NCI-H2196 (cell line): Measurements from ENCODE around the gene PGA4.

Experiments
- DNase-seq: peaks from one replicate; lab custom pipeline; 2025; ENCODE audit not compliant: unreplicated experiment; lab: John Stamatoyannopoulos, UW

Gene PGA4

GRCh38 chr11:61277186-61278000, 55.2 kb downstream of the PGA4 start:
- no peak for DNase-seq

DNA sequence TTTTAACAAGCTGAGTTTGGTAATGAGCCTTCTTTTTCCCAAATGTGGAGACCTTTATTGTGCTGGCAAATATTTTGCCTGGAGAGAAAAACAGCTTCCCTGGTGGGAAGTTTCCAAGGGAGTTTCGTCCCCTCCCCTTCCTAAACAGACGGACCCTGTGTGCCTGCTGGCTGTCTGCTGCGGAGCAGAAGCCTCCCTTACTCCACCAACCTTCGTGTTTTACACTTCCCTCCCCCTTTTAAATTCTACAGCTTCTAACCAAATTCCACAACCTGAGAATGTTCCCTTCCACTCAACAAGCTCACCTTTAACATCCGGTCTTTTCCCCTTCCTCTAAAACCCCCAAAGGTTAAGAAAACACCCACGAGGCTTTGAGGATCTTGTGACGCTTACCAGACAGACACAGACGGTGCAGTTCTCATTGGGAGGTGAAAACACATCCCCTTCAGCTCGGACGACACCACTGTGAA, 55.9 kb downstream of the PGA4 start:
- DNase-seq: no peak

- DNase-seq: peak; percentile 70
Measured at GRCh38 chr11:61279934-61280659, 58.0 kb downstream of the PGA4 start.

- no peak for DNase-seq
Measured at GRCh38 chr11:61280883-61281580, 58.9 kb downstream of the PGA4 start.
